Smooth muscle cell (in vitro differentiated cells): ENCODE measurements around the gene COBL. TPM values are rescaled to one million over a fixed set of nuclear protein-coding genes. Genes with fewer than 3 reads are reported as not detected.
"Not testable (repeated sequence)": the region's sequence is repeated elsewhere in the genome, so short reads cannot be mapped to it uniquely, and the experiment has no call there.

Experiments
- DNase-seq: peaks from one replicate; lab custom pipeline; 2025; ENCODE audit not compliant: unreplicated experiment; lab: John Stamatoyannopoulos, UW
- H2AFZ ChIP-seq: fragments of 200-600 bp; sonication (generic); 2 replicates; pipeline ENCODE4 v1.6.0; 2016; ENCODE audit warnings: antibody characterized with exemption, low read depth, mild to moderate bottlenecking
- H3F3A ChIP-seq: fragments of 200-600 bp; sonication (generic); 2 replicates; pipeline ENCODE4 v1.6.0; 2017; ENCODE audit warnings: antibody characterized with exemption, low read depth
- H3K27ac ChIP-seq: fragments of 200-600 bp; sonication (generic); 2 replicates; pipeline ENCODE4 v1.5.1; 2016; ENCODE audit warnings: low read depth, mild to moderate bottlenecking
- H3K27me3 ChIP-seq: fragments of 200-600 bp; sonication (generic); 2 replicates; pipeline ENCODE4 v1.6.1; 2016; ENCODE audit warnings: low read depth, mild to moderate bottlenecking
- H3K36me3 ChIP-seq: fragments of 200-600 bp; sonication (generic); 2 replicates; pipeline ENCODE4 v1.5.1; 2016; ENCODE audit warnings: low read depth
- H3K4me1 ChIP-seq: fragments of 200-600 bp; sonication (generic); 2 replicates; pipeline ENCODE4 v1.5.1; 2016; ENCODE audit warnings: low read depth
- H3K4me2 ChIP-seq: fragments of 200-600 bp; sonication (generic); 2 replicates; pipeline ENCODE4 v1.6.0; 2016; ENCODE audit warnings: mild to moderate bottlenecking
- H3K4me3 ChIP-seq: fragments of 200-600 bp; sonication (generic); 2 replicates; pipeline ENCODE4 v1.5.1; 2016; ENCODE audit warnings: mild to moderate bottlenecking
- H3K79me2 ChIP-seq: fragments of 200-600 bp; sonication (generic); 2 replicates; pipeline ENCODE4 v1.6.0; 2016; ENCODE audit warnings: low read depth, mild to moderate bottlenecking
- H3K9ac ChIP-seq: fragments of 200-600 bp; sonication (generic); 2 replicates; pipeline ENCODE4 v1.6.0; 2016; ENCODE audit warnings: low read depth
- H3K9me3 ChIP-seq: fragments of 200-600 bp; sonication (generic); replicated peaks from 2 replicates; pipeline ENCODE4 v1.5.1; 2016; ENCODE audit warnings: low read depth
- H4K20me1 ChIP-seq: fragments of 200-600 bp; sonication (generic); 2 replicates; pipeline ENCODE4 v1.6.0; 2016; ENCODE audit warnings: low read depth
- CTCF ChIP-seq: fragments of 200-600 bp; sonication (generic); IDR thresholded peaks from 2 replicates; pipeline ENCODE4 v1.5.1; 2017; ENCODE audit warnings: borderline replicate concordance, mild to moderate bottlenecking, antibody characterized with exemption; ENCODE audit not compliant: insufficient read depth, poor library complexity, severe bottlenecking
- WGBS: methylation state at CpG from one replicate; pipeline ENCODE4 v1.1.7; 2016; ENCODE audit warnings: low lambda C conversion rate; 5-methylcytosine and 5-hydroxymethylcytosine counted together
- polyA plus RNA-seq: library from polyadenylated mRNA; unstranded; fragments of >200 nt; fragmentation: Nextera tagmentation; extraction: Ambion mirVana; gene quantifications from 2 replicates; pipeline ENCODE4 v1.2.1, GENCODE V29; 2016
- total RNA-seq: library from RNA; depleted of rRNA; stranded (reverse); fragments of >200 nt; gene quantifications from 2 replicates; pipeline ENCODE4 v1.2.3, GENCODE V29; 2014

Gene COBL
- total and polyA plus RNA-seq, 2 experiments from 2014 or later, result 0.47 to 2.8 TPM

GRCh38 chr7:51005074-51005473 is 311.5 kb downstream of the COBL start:
- Histone ChIP-seq H3K4me3 (no peak overlapping the region), H2AFZ (no peak overlapping the region), H3K9me3 (no peaks in the 10 kb centered on the region), H3K27ac (no peak overlapping the region), H3K27me3 (peaks cover 15% of the 10 kb centered on the region), H3K4me1 (no peaks in the 10 kb centered on the region), H4K20me1 (no peaks in the 10 kb centered on the region), H3K36me3 (no peaks in the 10 kb centered on the region), H3K79me2 (no peaks in the 10 kb centered on the region), H3K4me2 (no peak overlapping the region), H3F3A (no peaks in the 10 kb centered on the region), H3K9ac (no peak overlapping the region)
- TF ChIP-seq CTCF, result no peak
- DNase-seq, result no peak
- WGBS, result 94% methylated on average over 2 of the region's 2 CpGs

GRCh38 chr7:51000956-51001355 is 315.7 kb downstream of the COBL start:
- H4K20me1 ChIP-seq, result no peaks in the 10 kb centered on the region
- TF ChIP-seq CTCF, result peak; percentile 23
- H3K9me3 ChIP-seq, result no peaks in the 10 kb centered on the region
- 52% methylated on average over 3 of the region's 3 CpGs for WGBS
- no peak overlapping the region for H3K4me3 ChIP-seq
- no peaks in the 10 kb centered on the region for H3F3A ChIP-seq
- H3K4me2 ChIP-seq, result no peak overlapping the region
- no peak overlapping the region for H2AFZ ChIP-seq
- H3K27ac ChIP-seq, result no peak overlapping the region
- H3K9ac ChIP-seq, result no peak overlapping the region
- DNase-seq, result no peak
- H3K36me3 ChIP-seq, result no peaks in the 10 kb centered on the region
- H3K4me1 ChIP-seq, result no peaks in the 10 kb centered on the region
- H3K27me3 ChIP-seq, result peaks cover 15% of the 10 kb centered on the region
- H3K79me2 ChIP-seq, result no peaks in the 10 kb centered on the region

GRCh38 chr7:50994753-50995319 is 321.8 kb downstream of the COBL start:
- no peaks in the 10 kb centered on the region for H3K79me2 ChIP-seq
- H3K4me2 ChIP-seq, result no peak overlapping the region
- no peaks in the 10 kb centered on the region for H3K4me1 ChIP-seq
- H3K27ac ChIP-seq, result no peak overlapping the region
- DNase-seq, result no peak
- no peak overlapping the region for H2AFZ ChIP-seq
- no peaks in the 10 kb centered on the region for H3K9me3 ChIP-seq
- H3K27me3 ChIP-seq, result peaks cover 12% of the 10 kb centered on the region
- H3K36me3 ChIP-seq, result no peaks in the 10 kb centered on the region
- no peaks in the 10 kb centered on the region for H3F3A ChIP-seq
- H3K9ac ChIP-seq, result no peak overlapping the region
- H4K20me1 ChIP-seq, result no peaks in the 10 kb centered on the region
- no peak overlapping the region for H3K4me3 ChIP-seq
- TF ChIP-seq CTCF, result no peak
- 89% methylated on average over 5 of the region's 5 CpGs for WGBS

GRCh38 chr7:50990214-50990613 is 326.4 kb downstream of the COBL start:
- H3K27me3 ChIP-seq, result peaks cover 10% of the 10 kb centered on the region
- not testable (repeated sequence) for H3K4me3 ChIP-seq, H3K9ac ChIP-seq, H3K9me3 ChIP-seq, DNase-seq, H2AFZ ChIP-seq, H3K4me1 ChIP-seq, H3F3A ChIP-seq, H4K20me1 ChIP-seq, H3K4me2 ChIP-seq, H3K36me3 ChIP-seq, H3K27ac ChIP-seq, H3K79me2 ChIP-seq
- WGBS, result 96% methylated on average over 1 of the region's 1 CpG
